Stromal cell of bone marrow (primary cell): ENCODE results near the gene KLF13.
"Not testable (repeated sequence)": the region's sequence is repeated elsewhere in the genome, so short reads cannot be mapped to it uniquely, and the experiment has no call there.

ENCODE experiments used
- DNase-seq: peaks from one replicate; pipeline ENCODE4 v3.0.0-alpha.2; 2012; ENCODE audit warnings: low read depth

KLF13 gene

GRCh38 chr15:31345606-31346366 lies 19.2 kb downstream of the KLF13 start:
- DNase-seq, result no peak

DNA sequence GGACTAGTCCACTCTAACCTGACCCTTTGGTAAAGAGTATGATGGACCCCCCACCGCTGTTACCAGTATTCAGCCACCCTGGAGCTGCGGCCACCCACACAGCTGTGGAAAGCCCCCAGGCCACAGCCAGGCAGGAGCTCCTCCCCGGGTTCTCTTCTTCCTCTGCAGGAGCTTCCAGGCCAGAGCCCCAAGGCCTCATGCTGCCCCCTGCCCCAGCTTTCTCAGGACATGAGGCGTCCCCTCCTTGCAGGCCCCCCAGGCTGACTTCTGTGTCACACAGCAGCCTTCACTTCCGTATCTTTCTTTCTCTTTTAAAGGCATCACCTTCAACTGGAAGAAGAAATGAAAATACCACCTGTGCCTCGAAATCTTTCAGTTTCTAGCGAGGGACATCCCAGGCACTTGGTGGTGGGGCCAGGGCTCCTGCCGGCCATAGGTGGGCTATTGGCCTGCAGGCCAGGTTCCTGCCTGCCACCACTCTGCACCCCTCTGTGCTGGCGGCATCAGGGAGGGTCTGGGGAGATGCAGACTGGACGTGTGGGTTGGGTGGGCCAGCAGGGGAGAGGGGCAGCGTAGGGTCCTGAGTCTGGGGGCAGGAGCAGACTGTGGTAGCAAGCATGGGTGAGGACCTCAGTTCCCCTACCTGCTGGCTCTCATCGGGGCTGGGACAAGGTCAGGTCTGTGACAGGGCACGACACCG lies 19.9 kb downstream of the KLF13 start:
- DNase-seq, result no peak

DNA sequence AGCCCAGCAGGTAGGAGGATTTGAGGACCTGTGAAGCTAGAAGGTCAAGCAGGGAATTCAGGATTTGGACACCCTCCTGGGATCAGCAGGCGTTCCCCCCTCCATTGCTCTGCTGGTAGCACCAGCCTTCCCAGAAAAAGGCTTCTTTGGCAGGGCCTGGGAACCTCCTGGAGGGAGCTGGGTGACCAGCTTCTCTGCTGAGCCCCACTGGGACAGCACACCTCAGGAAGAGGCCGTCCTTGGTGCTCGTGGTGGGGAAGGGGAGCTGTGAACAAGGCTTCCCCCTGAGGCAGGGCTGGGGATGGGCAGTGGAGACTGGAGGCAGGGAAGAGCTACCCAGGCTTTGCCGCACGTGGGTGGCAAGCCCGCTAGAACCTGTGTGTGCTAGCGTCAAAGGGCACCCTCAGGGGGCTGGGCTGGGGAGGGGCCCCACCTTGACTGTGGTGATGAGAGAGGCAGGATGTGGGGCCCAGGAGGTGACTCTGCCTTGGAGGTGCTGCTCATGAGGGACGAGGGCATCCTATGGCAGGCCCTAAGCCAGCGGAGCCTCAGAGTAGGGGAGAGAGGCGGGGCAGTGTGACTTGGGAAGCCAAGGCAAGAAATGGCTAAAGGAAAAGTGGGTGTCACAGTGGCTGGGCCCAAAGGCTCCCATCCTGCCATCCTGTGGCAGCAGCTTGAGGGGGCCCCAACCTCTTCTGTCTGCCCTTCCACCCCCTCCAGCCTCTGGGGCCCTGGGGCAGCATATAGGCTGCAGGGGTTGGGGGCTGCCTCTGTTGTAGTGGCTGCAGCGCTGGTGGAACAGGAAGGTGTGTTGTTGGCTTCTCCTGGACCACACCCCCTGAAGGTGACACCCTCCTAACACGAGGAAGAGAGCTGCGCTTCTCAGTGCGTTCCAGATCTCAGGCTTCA lies 20.7 kb downstream of the KLF13 start:
- no peak for DNase-seq

DNA sequence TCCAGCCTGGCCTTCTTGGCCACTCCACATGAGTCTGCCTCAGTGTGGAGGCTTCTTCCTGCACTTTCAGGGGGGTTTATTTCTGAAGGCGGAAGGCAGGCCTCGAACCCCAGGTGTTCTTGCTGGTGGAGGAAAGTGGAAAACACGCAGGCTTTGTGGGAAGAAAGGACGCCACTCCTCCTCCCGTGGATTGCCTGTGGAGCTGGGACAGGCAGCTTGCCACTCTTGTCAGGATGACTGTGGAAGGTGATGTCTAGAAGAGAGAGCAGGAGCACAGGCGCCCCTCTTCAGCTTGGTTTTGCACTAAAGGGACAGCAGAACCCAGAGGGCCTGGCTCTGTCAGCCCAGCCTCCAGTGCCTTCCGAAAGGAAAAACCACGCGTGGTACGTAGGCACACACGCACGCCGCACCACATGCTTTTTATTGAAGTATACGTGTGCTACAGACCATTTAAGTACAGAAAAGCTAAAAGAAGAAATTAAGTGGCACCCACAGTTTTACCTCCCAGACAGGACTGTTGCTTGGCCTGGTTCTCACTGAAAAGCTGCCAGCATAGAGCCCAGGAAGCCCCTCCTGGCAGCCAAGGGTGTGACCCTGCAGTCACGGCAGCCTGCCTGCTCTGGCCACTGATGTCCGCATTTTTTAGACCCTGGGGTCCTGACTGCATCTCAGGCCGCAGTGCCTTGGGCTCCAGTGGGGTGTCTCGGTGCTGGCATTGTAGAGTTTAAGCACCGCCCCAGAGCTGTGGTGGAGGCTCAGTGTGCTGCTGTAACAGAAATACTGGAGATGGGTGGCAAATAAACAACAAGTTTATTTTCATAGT lies 21.6 kb downstream of the KLF13 start:
- DNase-seq, result no peak

GRCh38 chr15:31349233-31350141 lies 22.9 kb downstream of the KLF13 start:
- DNase-seq, result no peak

GRCh38 chr15:31350771-31351170 lies 24.1 kb downstream of the KLF13 start:
- DNase-seq, result no peak

DNA sequence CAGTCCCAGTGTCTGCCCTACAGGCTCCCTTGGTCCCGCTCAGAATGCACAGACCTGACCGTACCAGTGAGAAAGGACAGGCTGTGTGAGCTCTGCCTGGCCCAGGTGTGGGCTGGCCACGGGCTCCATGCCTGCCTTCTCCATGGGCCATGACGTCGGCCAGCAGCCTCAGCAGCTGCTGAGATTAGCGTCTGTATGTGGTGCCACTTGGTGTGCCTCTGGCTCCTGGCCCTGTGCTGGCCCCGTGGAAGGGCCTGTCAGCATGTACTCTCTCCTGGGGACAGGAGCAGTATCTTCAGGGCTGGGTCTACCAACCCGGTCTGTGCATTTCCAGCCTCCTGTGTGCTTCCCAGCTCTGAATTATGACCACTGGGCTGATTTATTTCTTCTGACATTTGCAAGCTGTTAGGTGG lies 25.7 kb downstream of the KLF13 start:
- no peak for DNase-seq

GRCh38 chr15:31352911-31353811 lies 26.5 kb downstream of the KLF13 start:
- peak; percentile 86 for DNase-seq

DNA sequence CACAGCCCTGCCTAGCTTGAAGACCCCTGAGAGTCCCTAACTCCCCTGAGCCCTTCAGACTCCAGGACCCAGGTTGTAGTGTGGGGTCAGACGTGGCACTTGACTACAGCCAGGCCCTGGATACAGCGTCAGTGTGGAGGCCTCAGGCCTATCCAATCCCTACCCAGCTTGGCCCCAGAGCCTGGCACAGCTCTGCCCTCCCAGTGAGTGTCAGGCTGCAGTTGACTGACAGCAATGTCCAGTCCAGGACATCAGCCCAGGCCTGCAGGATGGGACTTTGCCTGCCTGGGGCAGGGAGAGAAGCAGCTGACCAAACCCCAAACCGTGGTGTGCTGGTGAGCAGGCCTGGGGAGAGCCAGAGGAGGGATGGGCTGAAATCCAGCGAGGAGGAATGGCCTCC lies 27.3 kb downstream of the KLF13 start:
- no peak for DNase-seq

GRCh38 chr15:31356097-31356496 lies 29.5 kb downstream of the KLF13 start:
- not testable (repeated sequence) for DNase-seq

GRCh38 chr15:31357148-31357547 lies 30.5 kb downstream of the KLF13 start:
- no peak for DNase-seq

DNA sequence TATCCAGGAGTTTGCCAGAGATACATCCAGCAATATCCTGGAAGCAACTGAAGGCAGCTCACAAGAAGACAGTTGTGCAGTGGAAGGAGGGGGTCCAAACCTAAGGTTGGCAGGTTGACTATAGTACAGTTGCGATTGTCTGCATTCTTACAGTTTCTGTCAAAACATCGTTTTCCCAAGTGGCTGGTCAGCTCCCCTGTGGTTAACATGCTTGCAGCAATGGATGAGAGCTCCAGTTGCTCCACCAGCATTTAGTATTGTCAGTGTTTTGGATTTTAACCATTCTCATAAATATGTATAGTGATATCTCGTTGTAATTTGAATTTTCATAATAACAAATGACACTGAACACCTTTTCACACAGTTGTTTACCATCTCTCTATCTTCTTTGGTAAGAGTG lies 31.5 kb downstream of the KLF13 start:
- DNase-seq, result no peak

- DNase-seq, result no peak
These were observed 32.5 kb downstream of the KLF13 start for GRCh38 chr15:31358957-31359701.

DNA sequence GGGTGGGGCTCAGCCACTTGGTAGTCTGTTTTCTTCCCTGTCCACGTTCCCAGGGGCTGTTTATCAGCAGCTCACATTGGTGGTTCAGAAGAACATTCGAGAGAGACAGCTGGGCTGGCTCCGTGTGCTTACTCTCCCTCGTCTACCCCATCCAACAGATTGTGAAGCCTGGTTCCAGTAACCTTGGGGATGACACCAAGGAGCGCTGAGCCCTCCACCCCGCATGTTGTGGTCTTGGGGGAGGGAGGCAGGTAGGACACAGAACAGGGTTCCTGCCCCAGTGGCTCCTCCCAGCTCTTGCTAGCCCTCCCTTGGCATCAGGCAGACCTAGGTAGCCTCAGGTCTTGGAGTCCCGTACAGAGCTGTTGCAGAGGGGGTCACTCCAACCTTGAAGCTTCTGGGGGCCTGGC lies 33.1 kb downstream of the KLF13 start:
- DNase-seq, result no peak

GRCh38 chr15:31360158-31360561 lies 33.5 kb downstream of the KLF13 start:
- no peak for DNase-seq

DNA sequence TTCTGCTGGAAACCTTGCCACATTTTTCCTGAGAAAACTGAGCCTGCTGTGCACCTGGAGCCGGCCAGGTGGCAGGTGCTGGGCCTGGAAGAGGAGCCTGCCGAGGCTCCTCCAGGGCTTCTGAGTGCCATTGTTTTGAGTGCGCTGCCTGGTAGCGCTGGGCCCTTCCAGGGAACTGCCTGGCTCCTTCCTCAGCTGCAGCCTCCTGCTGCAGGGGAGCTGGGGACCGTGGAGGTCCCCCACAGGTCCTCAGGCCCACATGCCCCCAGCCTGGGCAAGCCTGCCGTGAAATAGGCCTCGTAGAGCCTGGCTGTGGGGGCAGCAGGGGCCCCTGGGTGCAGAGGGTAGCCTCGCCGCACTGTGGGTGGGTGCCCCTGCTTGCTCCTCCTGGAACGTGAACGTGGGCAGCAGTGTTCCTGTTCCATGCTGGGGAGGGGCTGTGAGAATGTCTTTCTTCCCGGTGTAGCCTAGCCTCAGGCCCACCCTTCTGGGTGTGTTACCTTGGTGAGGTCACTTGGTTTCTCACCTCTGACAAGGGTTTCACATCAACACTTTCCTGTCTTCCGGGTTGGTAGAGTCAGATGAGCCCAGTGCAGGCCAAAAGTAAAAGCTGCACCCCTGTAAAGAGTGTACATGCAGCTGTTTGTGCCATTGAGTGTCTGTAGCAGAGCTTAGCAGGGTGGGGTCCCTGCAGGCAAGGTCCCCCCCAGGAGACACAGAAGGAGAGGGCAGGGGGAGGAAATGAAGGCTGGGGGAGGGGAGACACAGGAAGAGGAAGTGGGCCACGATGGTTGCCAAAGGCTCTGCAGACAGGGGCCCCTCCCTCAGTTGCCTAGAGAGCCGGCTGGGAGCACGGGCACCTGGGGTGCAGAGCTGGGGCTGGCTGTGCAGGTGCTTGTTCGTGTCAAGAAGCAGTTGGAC lies 34.5 kb downstream of the KLF13 start:
- no peak for DNase-seq

DNA sequence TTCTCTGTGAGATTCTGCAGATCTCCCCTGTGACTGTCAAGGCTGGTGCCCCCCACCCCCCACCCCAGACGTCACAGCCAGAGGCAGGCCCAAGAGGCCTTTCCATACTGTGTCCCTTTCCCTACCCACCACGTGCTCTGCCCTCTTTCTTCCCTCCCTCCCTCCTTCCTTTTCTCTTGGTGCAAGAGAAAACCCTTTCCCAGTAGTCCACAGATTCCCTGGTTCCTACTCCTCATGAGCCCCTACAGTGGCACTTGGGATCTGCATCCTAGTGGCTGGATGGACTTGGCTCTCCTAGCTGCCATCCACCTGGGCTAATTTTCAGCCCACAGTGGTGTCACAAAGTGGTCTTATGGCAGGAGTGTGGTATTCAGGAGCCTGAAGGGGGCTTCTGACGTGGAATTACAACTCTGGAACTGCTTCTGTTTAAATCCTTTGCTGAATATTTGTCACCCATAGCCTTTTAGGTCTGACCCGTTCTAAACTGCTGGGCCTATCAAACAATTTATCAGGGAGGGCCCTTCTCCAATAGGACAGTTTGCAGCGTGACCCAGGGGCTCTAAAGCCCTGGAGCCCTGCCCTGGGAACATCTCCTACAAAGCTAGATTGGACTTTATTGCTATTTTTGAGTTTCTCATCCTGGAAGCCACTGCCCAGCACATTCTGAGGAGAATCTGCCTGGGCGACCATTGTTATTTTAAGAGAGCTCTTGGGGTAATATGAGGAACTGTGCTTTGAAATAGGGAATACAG lies 35.3 kb downstream of the KLF13 start:
- DNase-seq, result no peak
